CD1c-positive myeloid dendritic cell (primary cell): Measurements from ENCODE around the gene KRTAP9-3.
A peak's percentile ranks its signal among the peaks of the same experiment; 100 is the strongest.
"Not testable (repeated sequence)": the region's sequence is repeated elsewhere in the genome, so short reads cannot be mapped to it uniquely, and the experiment has no call there.

ENCODE experiments used
- DNase-seq: peaks from one replicate; pipeline ENCODE4 v3.0.0-alpha.2; 2016; ENCODE audit errors: extremely low spot score

Gene KRTAP9-3

GRCh38 chr17:41249637-41250240, 17.5 kb downstream of the KRTAP9-3 start, which contains the start of gene KRTAP9-4:
Gene KRTAP9-4, plus strand, starts transcription at chr17:41249687. Its CDS starts 34 bp downstream, at chr17:41249721.
- DNase-seq: not testable (repeated sequence)

DNA sequence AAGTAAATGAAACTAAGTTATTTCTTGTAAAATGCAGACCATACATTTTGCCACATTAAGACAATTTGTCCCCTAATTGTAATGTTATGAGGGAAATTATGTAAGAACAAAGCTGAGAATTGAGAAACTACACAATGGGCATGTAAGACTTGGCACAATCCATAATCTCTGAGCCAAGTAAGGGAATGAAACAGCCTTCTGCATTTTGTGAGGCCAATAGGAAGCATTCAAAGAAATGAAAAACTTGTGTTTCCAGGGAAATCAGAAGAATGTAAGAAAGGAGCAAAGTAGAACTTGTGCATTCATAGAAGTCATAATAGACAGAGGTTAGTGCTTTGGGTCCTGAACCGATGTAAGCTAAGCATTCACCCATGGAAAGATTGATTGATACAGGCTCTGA, 19.0 kb downstream of the KRTAP9-3 start:
- no peak for DNase-seq

GRCh38 chr17:41254861-41255260, 22.6 kb downstream of the KRTAP9-3 start:
- DNase-seq: no peak

GRCh38 chr17:41255381-41256290, 23.4 kb downstream of the KRTAP9-3 start, which contains the start of gene KRTAP9-9:
Gene KRTAP9-9, plus strand, starts transcription at chr17:41255384.
- DNase-seq: not testable (repeated sequence)

- no peak for DNase-seq
These were observed 24.0 kb downstream of the KRTAP9-3 start for GRCh38 chr17:41256291-41256685.

- DNase-seq: no peak
These were observed 26.2 kb downstream of the KRTAP9-3 start for GRCh38 chr17:41258406-41258805.

- DNase-seq: no peak
These were observed 31.0 kb downstream of the KRTAP9-3 start for GRCh38 chr17:41263212-41263611.

DNA sequence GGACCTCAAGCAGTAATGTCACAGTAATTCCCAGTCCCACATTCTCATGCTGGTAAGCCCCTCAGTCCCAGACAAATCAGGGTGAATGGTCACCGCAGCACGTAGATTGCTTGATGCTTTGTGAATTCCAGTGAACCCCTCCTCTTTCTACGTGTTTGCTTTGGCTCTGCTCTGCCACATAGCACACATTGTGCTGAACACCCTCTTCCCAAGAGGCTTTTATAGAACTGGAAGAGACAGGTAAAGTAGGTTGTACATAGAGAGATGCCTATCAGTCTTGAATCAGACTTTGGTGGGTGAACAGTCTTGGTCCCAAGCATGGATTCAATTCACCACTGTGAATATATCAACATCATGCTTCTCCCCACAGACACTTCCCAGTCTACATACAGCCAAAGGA, 32.4 kb downstream of the KRTAP9-3 start:
- DNase-seq: no peak

- no peak for DNase-seq
These were observed 32.8 kb downstream of the KRTAP9-3 start, which contains the start of gene KRTAP9-6 for GRCh38 chr17:41265078-41265477. Gene KRTAP9-6, plus strand, starts transcription at chr17:41265378. Its CDS starts 0 bp downstream, at chr17:41265378.

DNA sequence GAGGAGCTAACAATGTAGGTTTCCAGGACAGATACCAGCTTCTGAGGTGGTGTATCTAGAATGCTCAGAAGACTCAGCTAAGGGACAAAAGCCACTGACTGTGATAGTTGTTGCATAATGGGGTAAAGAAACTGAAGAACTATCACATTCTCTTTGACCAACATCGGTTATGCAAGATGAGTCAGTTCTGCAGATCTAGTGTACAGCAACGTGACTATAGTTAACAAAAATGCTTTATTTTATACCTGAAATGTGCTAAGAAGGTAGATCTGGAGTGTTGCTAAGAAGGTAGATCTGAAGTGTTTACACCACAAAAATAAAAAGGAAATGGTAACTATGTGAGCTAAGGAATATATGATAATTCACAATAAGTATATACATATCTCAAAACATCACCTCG, 35.5 kb downstream of the KRTAP9-3 start:
- no peak for DNase-seq

- not testable (repeated sequence) for DNase-seq
These were observed 39.1 kb downstream of the KRTAP9-3 start for GRCh38 chr17:41271323-41271722.

- no peak for DNase-seq
These were observed 39.6 kb downstream of the KRTAP9-3 start for GRCh38 chr17:41271858-41272257.

DNA sequence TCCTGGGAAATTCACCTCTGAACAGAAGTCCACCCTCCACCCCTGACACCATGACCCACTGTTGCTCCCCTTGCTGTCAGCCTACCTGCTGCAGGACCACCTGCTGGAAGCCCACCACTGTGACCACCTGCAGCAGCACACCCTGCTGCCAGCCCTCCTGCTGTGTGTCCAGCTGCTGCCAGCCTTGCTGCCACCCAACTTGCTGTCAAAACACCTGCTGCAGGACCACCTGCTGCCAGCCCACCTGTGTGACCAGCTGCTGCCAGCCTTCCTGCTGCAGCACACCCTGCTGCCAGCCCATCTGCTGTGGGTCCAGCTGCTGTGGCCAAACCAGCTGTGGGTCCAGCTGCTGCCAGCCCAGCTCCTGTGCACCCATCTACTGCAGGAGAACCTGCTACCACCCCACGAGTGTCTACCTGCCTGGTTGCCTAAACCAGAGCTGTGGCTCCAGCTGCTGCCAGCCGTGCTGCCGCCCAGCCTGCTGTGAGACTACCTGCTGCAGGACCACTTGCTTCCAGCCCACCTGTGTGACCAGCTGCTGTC, 43.5 kb downstream of the KRTAP9-3 start, which contains the start of gene KRTAP9-7:
TSS of gene KRTAP9-7 (plus strand) at position 51 of the 543 bp plus-strand sequence. CDS start at position 51, 0 bp downstream.
- not testable (repeated sequence) for DNase-seq

DNA sequence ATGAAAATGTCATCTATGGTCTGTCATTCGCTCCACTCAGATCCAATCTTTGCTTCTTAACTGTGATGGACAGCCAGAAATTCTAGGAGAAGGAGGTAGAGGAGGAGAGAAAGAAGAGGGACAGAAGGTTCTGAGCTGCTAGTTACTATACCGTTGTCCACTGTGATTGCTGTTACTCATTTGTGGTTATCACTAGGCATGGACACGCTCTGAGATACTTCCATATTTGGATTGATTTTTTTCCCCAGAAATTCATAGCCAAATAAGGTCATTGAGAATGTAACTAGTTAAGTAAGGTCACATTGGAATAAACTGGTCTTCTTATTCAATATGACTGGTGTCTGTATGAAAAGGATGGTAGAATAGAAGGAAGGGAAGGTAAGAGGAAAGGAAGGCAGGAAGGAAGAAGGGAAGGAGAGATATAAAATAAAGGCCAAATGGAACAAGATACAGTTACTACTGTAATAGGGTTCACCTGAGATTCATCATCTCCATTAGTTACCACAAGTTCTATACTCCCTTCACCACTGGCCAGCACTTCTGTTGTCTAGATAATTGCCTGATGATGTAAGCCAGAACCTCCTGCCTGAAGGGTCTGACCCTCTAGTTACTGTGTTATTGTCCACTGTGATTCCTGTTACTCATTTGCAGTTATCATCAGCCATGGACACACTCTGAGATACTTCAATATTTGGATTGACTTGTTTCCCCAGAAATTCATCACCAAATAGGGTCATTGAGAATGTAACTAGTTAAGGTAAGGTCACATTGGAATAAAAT, 46.1 kb downstream of the KRTAP9-3 start:
- peak; percentile 0 for DNase-seq
